Measurements from ENCODE around the gene ERC2.

The ERC2 gene

GRCh38 chr3:55620351-55621025 is 847.8 kb downstream of the ERC2 start:
- no peak for DNase-seq (ENCODE audit: low read depth in 2 of 2)

- no peak for DNase-seq (ENCODE audit: low read depth in 2 of 2)
Measured at GRCh38 chr3:55619046-55619808, 849.0 kb downstream of the ERC2 start.

- no peak for DNase-seq (ENCODE audit: low read depth in 2 of 2)
Measured at GRCh38 chr3:55617385-55617784, 850.9 kb downstream of the ERC2 start.

- no peak for DNase-seq (ENCODE audit: low read depth in 2 of 2)
Measured at GRCh38 chr3:55616803-55617202, 851.5 kb downstream of the ERC2 start.

GRCh38 chr3:55615694-55616295 is 852.5 kb downstream of the ERC2 start:
- no peak for DNase-seq (ENCODE audit: low read depth in 2 of 2)

GRCh38 chr3:55615039-55615693 is 853.1 kb downstream of the ERC2 start:
- DNase-seq (ENCODE audit: low read depth in 2 of 2): no peak

- DNase-seq (ENCODE audit: low read depth in 2 of 2): no peak
Measured at GRCh38 chr3:55611121-55611520, 857.1 kb downstream of the ERC2 start.

- no peak for DNase-seq (ENCODE audit: low read depth in 2 of 2)
Measured at GRCh38 chr3:55609230-55609827, 858.9 kb downstream of the ERC2 start.

- DNase-seq (ENCODE audit: low read depth in 2 of 2): no peak
Measured at GRCh38 chr3:55608301-55608937, 859.8 kb downstream of the ERC2 start.

GRCh38 chr3:55607844-55608243 is 860.4 kb downstream of the ERC2 start:
- DNase-seq (ENCODE audit: low read depth in 2 of 2): no peak

GRCh38 chr3:55607175-55607574 is 861.1 kb downstream of the ERC2 start:
- DNase-seq (ENCODE audit: low read depth in 2 of 2): no peak

- DNase-seq (ENCODE audit: low read depth in 2 of 2): no peak
Measured at GRCh38 chr3:55605443-55606236, 862.6 kb downstream of the ERC2 start.

- DNase-seq (ENCODE audit: low read depth in 2 of 2): no peak
Measured at GRCh38 chr3:55604846-55605245, 863.4 kb downstream of the ERC2 start.

- DNase-seq (ENCODE audit: low read depth in 2 of 2): no peak
Measured at GRCh38 chr3:55604402-55604801, 863.9 kb downstream of the ERC2 start.

- no peak for DNase-seq (ENCODE audit: low read depth in 2 of 2)
Measured at GRCh38 chr3:55601366-55602080, 866.7 kb downstream of the ERC2 start.

- DNase-seq (ENCODE audit: low read depth in 2 of 2): no peak
Measured at GRCh38 chr3:55598224-55598623, 870.0 kb downstream of the ERC2 start.

- DNase-seq (ENCODE audit: low read depth in 2 of 2): no peak
Measured at GRCh38 chr3:55597641-55598040, 870.6 kb downstream of the ERC2 start.

- DNase-seq (ENCODE audit: low read depth in 2 of 2): no peak
Measured at GRCh38 chr3:55596212-55596611, 872.1 kb downstream of the ERC2 start.

- no peak for DNase-seq (ENCODE audit: low read depth in 2 of 2)
Measured at GRCh38 chr3:55595420-55595819, 872.8 kb downstream of the ERC2 start.

- DNase-seq (ENCODE audit: low read depth in 2 of 2): no peak
Measured at GRCh38 chr3:55592572-55592971, 875.7 kb downstream of the ERC2 start.

Data from stimulated activated CD8-positive, alpha-beta memory T cell treated with anti-CD3 and anti-CD28 coated beads, Interleukin-15, amount 100 ng/mL, for 48 hours (primary cell).